NT2/D1 (cell line): Measurements from ENCODE around the gene KRTAP19-5.
"Not testable (repeated sequence)": the region's sequence is repeated elsewhere in the genome, so short reads cannot be mapped to it uniquely, and the experiment has no call there.

Experiments used
- DNase-seq: peaks from one replicate; pipeline ENCODE4 v3.0.0-alpha.2; 2011; ENCODE audit warnings: low read depth, low spot score
- H3K27me3 ChIP-seq: 2 replicates; pipeline ENCODE4 v1.6.0; 2011; ENCODE audit warnings: mild to moderate bottlenecking; ENCODE audit not compliant: insufficient read length, insufficient read depth
- H3K36me3 ChIP-seq: 2 replicates; pipeline ENCODE4 v1.6.1; 2011; ENCODE audit warnings: mild to moderate bottlenecking, low read length, mixed read lengths; ENCODE audit not compliant: insufficient read depth, insufficient read length
- H3K4me1 ChIP-seq: 2 replicates; pipeline ENCODE4 v1.5.1; 2011; ENCODE audit not compliant: insufficient read depth, insufficient read length
- H3K4me3 ChIP-seq: 2 replicates; pipeline ENCODE4 v1.5.1; 2011; ENCODE audit warnings: low read depth; ENCODE audit not compliant: insufficient read length
- H3K9ac ChIP-seq: 2 replicates; pipeline ENCODE4 v1.6.0; 2011; ENCODE audit warnings: low read depth; ENCODE audit not compliant: insufficient read length
- H3K9me3 ChIP-seq: 2 replicates; pipeline ENCODE4 v1.5.1; 2011; ENCODE audit warnings: mild to moderate bottlenecking, low read length; ENCODE audit not compliant: insufficient read depth
- SUZ12 ChIP-seq: IDR thresholded peaks from 2 replicates; pipeline ENCODE4 v1.6.1; 2011; ENCODE audit not compliant: insufficient read length, insufficient read depth; ENCODE audit errors: extremely low read depth
- YY1 ChIP-seq: IDR thresholded peaks from 2 replicates; pipeline ENCODE4 v1.6.1; 2011; ENCODE audit not compliant: insufficient read length, insufficient read depth
- ZNF274 ChIP-seq: IDR thresholded peaks from 2 replicates; pipeline ENCODE4 v1.6.1; 2011; ENCODE audit warnings: mild to moderate bottlenecking, low read depth, low read length

Gene KRTAP19-5

DNA sequence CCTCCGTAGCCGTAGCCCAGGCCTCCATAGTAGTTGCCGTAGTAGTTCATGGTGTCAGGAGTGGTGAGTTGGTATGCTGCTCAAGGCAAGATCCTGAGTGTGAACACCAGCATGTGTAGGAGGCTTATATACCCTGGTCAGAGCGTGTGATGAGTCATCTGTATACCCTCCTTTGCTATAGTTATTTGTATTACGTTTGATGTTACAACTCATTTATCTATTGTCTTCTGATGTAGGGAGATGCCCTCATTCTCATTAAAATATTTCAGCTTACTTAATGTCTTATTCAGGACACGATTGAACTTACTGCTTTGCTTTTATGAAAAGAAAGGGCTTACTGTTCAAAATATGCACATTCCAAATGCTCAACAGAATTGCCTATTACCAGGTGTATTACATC, at the start of gene KRTAP19-5:
TSS of gene KRTAP19-5 (minus strand) at position 101 of the 400 bp plus-strand sequence. CDS start at position 50, 51 bp downstream.
- H3K27me3 ChIP-seq: no peaks in the 10 kb centered on the region

DNA sequence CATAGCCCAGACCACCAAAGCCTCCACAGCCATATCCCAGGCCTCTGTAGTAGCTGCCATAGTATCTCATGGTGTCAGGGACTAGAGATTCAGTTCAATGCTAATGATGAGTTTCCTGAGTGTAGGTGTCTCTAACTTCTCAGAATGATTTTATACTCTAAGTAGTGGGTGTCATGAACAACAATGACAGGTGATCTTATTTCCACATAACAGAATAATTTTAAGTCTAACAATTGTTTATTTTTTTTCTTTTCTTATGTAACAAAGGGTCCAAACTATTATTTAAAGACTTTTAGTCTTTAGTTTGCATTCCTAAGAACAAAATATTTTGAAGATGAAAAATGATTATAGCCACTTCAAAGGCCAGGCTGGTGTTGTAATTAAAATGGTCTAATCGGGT, 39.8 kb upstream of the KRTAP19-5 start, which contains the start of gene KRTAP19-6:
TSS of gene KRTAP19-6 (minus strand) at position 101 of the 400 bp plus-strand sequence. CDS start at position 70, 31 bp downstream.
- Histone ChIP-seq H3K27me3 (no peaks in the 10 kb centered on the region), H3K36me3 (no peaks in the 10 kb centered on the region), H3K4me1 (no peaks in the 10 kb centered on the region), H3K4me3 (no peak within 1 kb of the TSS), H3K9me3 (no peaks in the 10 kb centered on the region), H3K9ac (no peak within 1 kb of the TSS)
- TF ChIP-seq SUZ12: no peak
- no peak for TF ChIP-seq YY1
- no peak for TF ChIP-seq ZNF274
- DNase-seq: no peak

More for the DNA sequence above, at the start of gene KRTAP19-5:
- Histone ChIP-seq H3K4me3 (no peak within 1 kb of the TSS), H3K36me3 (no peaks in the 10 kb centered on the region), H3K4me1 (no peaks in the 10 kb centered on the region), H3K9ac (no peak within 1 kb of the TSS), H3K9me3 (no peaks in the 10 kb centered on the region)
- DNase-seq: no peak
- no peak for TF ChIP-seq ZNF274
- no peak for TF ChIP-seq YY1
- no peak for TF ChIP-seq SUZ12

GRCh38 chr21:30518876-30519275, 16.9 kb upstream of the KRTAP19-5 start:
- H3K9ac ChIP-seq: no peak overlapping the region
- no peaks in the 10 kb centered on the region for H3K9me3 ChIP-seq
- TF ChIP-seq SUZ12 (no peak), YY1 (no peak), ZNF274 (no peak)
- H3K4me3 ChIP-seq: no peak overlapping the region
- no peak for DNase-seq
- no peaks in the 10 kb centered on the region for H3K36me3 ChIP-seq
- H3K4me1 ChIP-seq: no peaks in the 10 kb centered on the region
- no peaks in the 10 kb centered on the region for H3K27me3 ChIP-seq

GRCh38 chr21:30515681-30516080, 13.7 kb upstream of the KRTAP19-5 start:
- TF ChIP-seq ZNF274 (no peak), SUZ12 (no peak), YY1 (no peak)
- Histone ChIP-seq H3K4me3 (no peak overlapping the region), H3K4me1 (no peaks in the 10 kb centered on the region), H3K9ac (no peak overlapping the region), H3K9me3 (no peaks in the 10 kb centered on the region), H3K27me3 (no peaks in the 10 kb centered on the region), H3K36me3 (no peaks in the 10 kb centered on the region)
- DNase-seq: no peak

- H3K9ac ChIP-seq, H3K36me3 ChIP-seq, H3K9me3 ChIP-seq, H3K4me1 ChIP-seq, H3K27me3 ChIP-seq, H3K4me3 ChIP-seq: not testable (repeated sequence)
- DNase-seq: peak; percentile 20
Measured at GRCh38 chr21:30505621-30506205, 3.8 kb upstream of the KRTAP19-5 start.

DNA sequence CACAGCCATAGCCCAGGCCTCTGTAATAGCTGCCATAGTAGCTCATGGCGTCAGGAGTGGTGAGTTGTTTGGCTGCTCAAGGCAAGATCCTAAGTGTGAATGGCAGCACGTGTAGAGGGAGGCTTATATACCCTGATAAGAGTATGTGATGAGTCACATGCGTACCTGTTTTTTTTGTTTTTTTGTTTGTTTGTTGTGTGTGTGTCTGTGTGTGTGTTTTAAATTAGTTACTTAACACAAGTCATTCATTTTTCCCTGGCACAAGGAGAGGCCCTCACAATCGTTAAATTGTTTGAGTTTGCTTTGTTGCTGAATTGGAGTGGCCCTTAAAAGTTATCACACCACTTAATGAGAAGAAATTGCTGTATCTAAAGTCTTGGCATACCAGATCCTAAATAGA, 4.9 kb downstream of the KRTAP19-5 start, which contains the start of gene KRTAP19-4:
TSS of gene KRTAP19-4 (minus strand) at position 101 of the 400 bp plus-strand sequence. CDS start at position 46, 55 bp downstream.
- H3K9me3 ChIP-seq: no peaks in the 10 kb centered on the region
- no peak within 1 kb of the TSS for H3K9ac ChIP-seq
- no peaks in the 10 kb centered on the region for H3K36me3 ChIP-seq
- H3K4me1 ChIP-seq: no peaks in the 10 kb centered on the region
- H3K27me3 ChIP-seq: no peaks in the 10 kb centered on the region
- TF ChIP-seq ZNF274 (no peak), YY1 (no peak), SUZ12 (no peak)
- H3K4me3 ChIP-seq: no peak within 1 kb of the TSS
- no peak for DNase-seq

DNA sequence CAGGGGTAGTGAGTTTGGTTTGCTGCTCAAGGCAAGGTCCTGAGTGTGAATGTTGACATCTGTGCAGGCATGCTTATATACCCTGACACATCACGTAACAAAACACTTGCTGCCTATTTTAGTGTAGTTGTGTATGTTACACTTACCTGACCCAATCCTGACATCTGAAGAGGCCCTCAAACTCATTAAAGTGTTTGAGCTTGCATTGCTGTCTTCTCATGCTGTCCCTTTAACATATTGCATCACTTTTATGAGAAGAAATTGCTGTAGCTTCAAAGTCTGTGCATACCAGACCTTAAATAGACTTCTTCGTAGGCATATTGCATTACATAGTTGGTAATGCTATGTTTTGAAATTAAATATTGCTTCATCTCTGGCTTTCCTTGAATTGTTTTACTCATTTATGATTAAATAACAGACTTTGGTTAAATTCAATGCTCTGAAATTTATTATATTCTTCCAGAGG, 9.9 kb downstream of the KRTAP19-5 start, which contains the start of gene KRTAP19-3:
TSS of gene KRTAP19-3 (minus strand) at position 51 of the 466 bp plus-strand sequence. CDS start 56 bp downstream, outside the sequence.
- H3K4me1 ChIP-seq: no peaks in the 10 kb centered on the region
- no peak for TF ChIP-seq SUZ12
- TF ChIP-seq YY1: no peak
- TF ChIP-seq ZNF274: no peak
- no peak within 1 kb of the TSS for H3K4me3 ChIP-seq
- DNase-seq: no peak
- H3K36me3 ChIP-seq: no peaks in the 10 kb centered on the region
- no peak within 1 kb of the TSS for H3K9ac ChIP-seq
- peaks cover 11% of the 10 kb centered on the region for H3K9me3 ChIP-seq
- no peaks in the 10 kb centered on the region for H3K27me3 ChIP-seq

DNA sequence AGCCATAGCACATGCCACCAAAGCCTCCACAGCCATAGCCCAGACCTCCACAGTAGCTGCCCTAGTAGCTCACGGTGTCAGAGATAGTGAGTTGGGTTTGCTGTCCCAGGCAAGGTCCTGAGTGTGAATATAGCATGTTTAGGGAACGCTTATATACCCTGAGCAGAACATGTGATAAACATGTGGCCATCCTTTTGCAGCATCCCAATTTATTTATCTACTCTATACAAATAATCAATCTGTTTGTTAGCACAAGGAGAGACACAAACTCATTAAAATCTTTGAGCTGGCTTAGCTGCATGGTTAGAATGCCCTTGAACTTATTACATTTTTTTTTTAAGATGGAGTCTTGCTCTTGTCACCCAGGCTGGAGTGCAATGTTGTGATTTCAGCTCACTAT, 14.6 kb downstream of the KRTAP19-5 start, which contains the start of gene KRTAP19-2:
TSS of gene KRTAP19-2 (minus strand) at position 101 of the 400 bp plus-strand sequence. CDS start at position 13, 88 bp downstream.
- H3K9me3 ChIP-seq: peaks cover 30% of the 10 kb centered on the region
- no peak within 1 kb of the TSS for H3K9ac ChIP-seq
- TF ChIP-seq ZNF274 (no peak), SUZ12 (no peak), YY1 (no peak)
- H3K27me3 ChIP-seq: no peaks in the 10 kb centered on the region
- no peak for DNase-seq
- H3K4me1 ChIP-seq: no peaks in the 10 kb centered on the region
- no peak within 1 kb of the TSS for H3K4me3 ChIP-seq
- H3K36me3 ChIP-seq: no peaks in the 10 kb centered on the region
